Right lobe of liver (tissue), 6 donors: ENCODE measurements around the gene STXBP5. TPM values are rescaled to one million over a fixed set of nuclear protein-coding genes. Genes with fewer than 3 reads are reported as not detected.

Experiments
- ATAC-seq, 4 donors: fragments of 200-7000 bp; cut with Tn5 transposase; one replicate each; pipeline ENCODE4 v1.9.1; 2020; ENCODE audit warnings: mild to moderate bottlenecking in 4 of 4, moderate library complexity in 4 of 4
- DNase-seq, 3 donors: peaks; one replicate each; pipeline ENCODE4 v3.0.0-alpha.2; 2020
- H3K27ac ChIP-seq, 3 donors: fragments of 200-600 bp; one replicate each; pipeline ENCODE4 v1.8.0; 2022
- H3K27me3 ChIP-seq, 2 donors: fragments of 200-600 bp; one replicate each; pipeline ENCODE4 v1.8.0; 2022
- H3K36me3 ChIP-seq, 4 donors: fragments of 200-600 bp; sonication (generic) in 1 of 4; one replicate each; pipeline versions ENCODE4 v1.5.1 to v1.8.0; 2017 to 2022; ENCODE audit warnings: control low read depth in 1 of 4
- H3K4me1 ChIP-seq, 4 donors: fragments of 200-600 bp; sonication (generic) in 1 of 4; one replicate each; pipeline versions ENCODE4 v1.5.1 to v1.8.0; 2017 to 2022; ENCODE audit warnings: control low read depth in 1 of 4
- H3K4me3 ChIP-seq, 3 donors: fragments of 200-600 bp; one replicate each; pipeline ENCODE4 v1.8.0; 2022
- H3K9me3 ChIP-seq, 4 donors: fragments of 200-600 bp; sonication (generic) in 1 of 4; one replicate each; pipeline versions ENCODE4 v1.5.1 to v1.8.0; 2017 to 2022; ENCODE audit warnings: control low read depth in 1 of 4
- CTCF ChIP-seq, 4 donors: fragments of 200-600 bp in 3 of 4; fragments of 450-650 bp in 1 of 4; IDR thresholded peaks; one replicate each; pipeline versions ENCODE4 v1.5.1 to v1.8.0; 2016 to 2022; ENCODE audit warnings: antibody characterized with exemption in 4 of 4, mild to moderate bottlenecking in 2 of 4
- POLR2A ChIP-seq: fragments of 450-650 bp; IDR thresholded peaks from one replicate; pipeline ENCODE4 v1.6.1; 2017; ENCODE audit warnings: antibody characterized with exemption, mild to moderate bottlenecking
- WGBS: methylation state at CpG from one replicate; pipeline ENCODE4 v1.1.6; 2018; ENCODE audit warnings: low coverage, low lambda C conversion rate; ENCODE audit not compliant: insufficient coverage; ENCODE audit errors: missing lambda C conversion rate; 5-methylcytosine and 5-hydroxymethylcytosine counted together
- intact Hi-C, 2 donors: fragments of 100-400 bp; cut with DNase I; formaldehyde crosslinking; loops; one replicate each; pipeline versions ENCODE4 v1.11.2 to v1.14.1; 2022
- total RNA-seq, 6 experiments: library from RNA; depleted of rRNA in 2 of 6; stranded (reverse); fragments of >200 nt in 2 of 6; fragmentation: NEBNext Ultra II Directional in 3 of 6; extraction: Animal tissue kit (Norgen Biotek cat#: 25700) in 3 of 6; gene quantifications; one replicate each; pipeline versions ENCODE4 v1.1.0 to v1.2.4, GENCODE V29; 2016 to 2023
- donor health status: DM: no; HTN: yes; CAD: no.
- donor health status: DM: no; HTN: no; CAD: no.
- donor health status: DM: no; HTN: no; CAD: no.
- donor health status: DM: no; HTN: yes; CAD: no.
- donor health status: DM: no; HTN: yes; CAD: no.

The STXBP5 gene
- total RNA-seq, 6 experiments from 2014 or later = 3.9 to 7.6 (median 5.7) TPM

GRCh38 chr6:147157930-147158329 is 46.3 kb upstream of the STXBP5 start:
- TF ChIP-seq CTCF (IDR thresholded peaks at IDR 0.05) (no peak), POLR2A (no peak)
- Histone ChIP-seq H3K36me3 (no peaks in the 10 kb centered on the region), H3K27ac (no peak overlapping the region), H3K9me3 (no peaks in the 10 kb centered on the region), H3K4me3 (no peak overlapping the region), H3K4me1 (no peaks in the 10 kb centered on the region), H3K27me3 (no peaks in the 10 kb centered on the region)
- intact Hi-C loops = no loop called here
- no peak for DNase-seq
- ATAC-seq = no peak
- WGBS = 43% methylated on average over 2 of the region's 2 CpGs

- Histone ChIP-seq H3K4me3 (no peak overlapping the region), H3K27me3 (no peaks in the 10 kb centered on the region), H3K9me3 (no peaks in the 10 kb centered on the region), H3K27ac (no peak overlapping the region), H3K36me3 (no peaks in the 10 kb centered on the region), H3K4me1 (no peaks in the 10 kb centered on the region)
- TF ChIP-seq CTCF (IDR thresholded peaks at IDR 0.05) (no peak), POLR2A (no peak)
- 59% methylated on average over 2 of the region's 2 CpGs for WGBS
- intact Hi-C loops = no loop called here
- DNase-seq = no peak
- no peak for ATAC-seq
These were observed 45.3 kb upstream of the STXBP5 start for GRCh38 chr6:147158881-147159280.

- no peaks in the 10 kb centered on the region for H3K36me3 ChIP-seq
- H3K27ac ChIP-seq = no peak overlapping the region
- WGBS = 75% methylated on average over 2 of the region's 2 CpGs
- no peaks in the 10 kb centered on the region for H3K27me3 ChIP-seq
- no peaks in the 10 kb centered on the region for H3K9me3 ChIP-seq
- ATAC-seq (no peak), DNase-seq (no peak)
- TF ChIP-seq CTCF (IDR thresholded peaks at IDR 0.05) (no peak), POLR2A (no peak)
- no peaks in the 10 kb centered on the region for H3K4me1 ChIP-seq
- intact Hi-C loops = no loop called here
- H3K4me3 ChIP-seq = no peak overlapping the region
These were observed 44.5 kb upstream of the STXBP5 start for GRCh38 chr6:147159536-147160374.

GRCh38 chr6:147160593-147160992 is 43.6 kb upstream of the STXBP5 start:
- no peak for ATAC-seq
- intact Hi-C loops = no loop called here
- Histone ChIP-seq H3K27ac (no peak overlapping the region), H3K4me1 (no peaks in the 10 kb centered on the region), H3K4me3 (no peak overlapping the region), H3K36me3 (no peaks in the 10 kb centered on the region), H3K27me3 (no peaks in the 10 kb centered on the region), H3K9me3 (no peaks in the 10 kb centered on the region)
- 62% methylated on average over 1 of the region's 1 CpG for WGBS
- TF ChIP-seq CTCF (IDR thresholded peaks at IDR 0.05) (no peak), POLR2A (no peak)
- DNase-seq = no peak
